Progenitor cell of endocrine pancreas (in vitro differentiated cells): ENCODE measurements around the gene NOS2. TPM values are rescaled to one million over a fixed set of nuclear protein-coding genes. Genes with fewer than 3 reads are reported as not detected.

Experiments
- total RNA-seq: library from RNA; stranded (reverse); gene quantifications from 2 replicates; pipeline ENCODE4 v1.2.1, GENCODE V29; 2021

NOS2 gene
- total RNA-seq, 1 donor from 2014 or later = 1.6 TPM

Other genes with a start within 250 kb of the NOS2 start
- 2.1 and 3.1 TPM in 2 replicates for gene LGALS9, start 169.3 kb downstream of the NOS2 start, total RNA-seq
- 9.5 and 12.2 TPM in 2 replicates for gene LYRM9, start 92.8 kb upstream of the NOS2 start, total RNA-seq
- 37.8 and 38.9 TPM in 2 replicates for gene NLK, start 242.1 kb upstream of the NOS2 start, total RNA-seq